Smooth muscle cell (in vitro differentiated cells): ENCODE results near the gene MTF1. TPM values are rescaled to one million over a fixed set of nuclear protein-coding genes. Genes with fewer than 3 reads are reported as not detected.
A peak's percentile ranks its signal among the peaks of the same experiment; 100 is the strongest.

ENCODE experiments used
- DNase-seq: peaks from one replicate; lab custom pipeline; 2025; ENCODE audit not compliant: unreplicated experiment; lab: John Stamatoyannopoulos, UW
- H2AFZ ChIP-seq: fragments of 200-600 bp; sonication (generic); 2 replicates; pipeline ENCODE4 v1.6.0; 2016; ENCODE audit warnings: antibody characterized with exemption, low read depth, mild to moderate bottlenecking
- H3F3A ChIP-seq: fragments of 200-600 bp; sonication (generic); 2 replicates; pipeline ENCODE4 v1.6.0; 2017; ENCODE audit warnings: antibody characterized with exemption, low read depth
- H3K27ac ChIP-seq: fragments of 200-600 bp; sonication (generic); 2 replicates; pipeline ENCODE4 v1.5.1; 2016; ENCODE audit warnings: low read depth, mild to moderate bottlenecking
- H3K27me3 ChIP-seq: fragments of 200-600 bp; sonication (generic); 2 replicates; pipeline ENCODE4 v1.6.1; 2016; ENCODE audit warnings: low read depth, mild to moderate bottlenecking
- H3K36me3 ChIP-seq: fragments of 200-600 bp; sonication (generic); 2 replicates; pipeline ENCODE4 v1.5.1; 2016; ENCODE audit warnings: low read depth
- H3K4me1 ChIP-seq: fragments of 200-600 bp; sonication (generic); 2 replicates; pipeline ENCODE4 v1.5.1; 2016; ENCODE audit warnings: low read depth
- H3K4me2 ChIP-seq: fragments of 200-600 bp; sonication (generic); 2 replicates; pipeline ENCODE4 v1.6.0; 2016; ENCODE audit warnings: mild to moderate bottlenecking
- H3K4me3 ChIP-seq: fragments of 200-600 bp; sonication (generic); 2 replicates; pipeline ENCODE4 v1.5.1; 2016; ENCODE audit warnings: mild to moderate bottlenecking
- H3K79me2 ChIP-seq: fragments of 200-600 bp; sonication (generic); 2 replicates; pipeline ENCODE4 v1.6.0; 2016; ENCODE audit warnings: low read depth, mild to moderate bottlenecking
- H3K9ac ChIP-seq: fragments of 200-600 bp; sonication (generic); 2 replicates; pipeline ENCODE4 v1.6.0; 2016; ENCODE audit warnings: low read depth
- H3K9me3 ChIP-seq: fragments of 200-600 bp; sonication (generic); replicated peaks from 2 replicates; pipeline ENCODE4 v1.5.1; 2016; ENCODE audit warnings: low read depth
- H4K20me1 ChIP-seq: fragments of 200-600 bp; sonication (generic); 2 replicates; pipeline ENCODE4 v1.6.0; 2016; ENCODE audit warnings: low read depth
- CTCF ChIP-seq: fragments of 200-600 bp; sonication (generic); IDR thresholded peaks from 2 replicates; pipeline ENCODE4 v1.5.1; 2017; ENCODE audit warnings: borderline replicate concordance, mild to moderate bottlenecking, antibody characterized with exemption; ENCODE audit not compliant: insufficient read depth, poor library complexity, severe bottlenecking
- WGBS: methylation state at CpG from one replicate; pipeline ENCODE4 v1.1.7; 2016; ENCODE audit warnings: low lambda C conversion rate; 5-methylcytosine and 5-hydroxymethylcytosine counted together
- polyA plus RNA-seq: library from polyadenylated mRNA; unstranded; fragments of >200 nt; fragmentation: Nextera tagmentation; extraction: Ambion mirVana; gene quantifications from 2 replicates; pipeline ENCODE4 v1.2.1, GENCODE V29; 2016
- total RNA-seq: library from RNA; depleted of rRNA; stranded (reverse); fragments of >200 nt; gene quantifications from 2 replicates; pipeline ENCODE4 v1.2.3, GENCODE V29; 2014

The MTF1 gene
- total and polyA plus RNA-seq, 2 experiments from 2014 or later = 6.8 to 25.9 TPM

- Histone ChIP-seq H3F3A (peaks cover 28% of the 10 kb centered on the region), H3K36me3 (peaks cover 11% of the 10 kb centered on the region), H3K4me2 (peak overlapping the region; percentile 97), H3K9ac (peak overlapping the region; percentile 87), H3K9me3 (no peaks in the 10 kb centered on the region), H4K20me1 (peaks cover 46% of the 10 kb centered on the region), H3K4me1 (peaks cover 15% of the 10 kb centered on the region), H3K4me3 (peak overlapping the region; percentile 80), H2AFZ (no peak overlapping the region), H3K79me2 (peaks cover 25% of the 10 kb centered on the region), H3K27ac (peak overlapping the region; percentile 80), H3K27me3 (no peaks in the 10 kb centered on the region)
- no peak for DNase-seq
- WGBS = 17% methylated on average over 9 of the region's 9 CpGs
- TF ChIP-seq CTCF = no peak
These were observed 52.2 kb downstream of the MTF1 start for GRCh38 chr1:37807220-37807554.

GRCh38 chr1:37802439-37802838 lies 57.0 kb downstream of the MTF1 start:
- no peak for TF ChIP-seq CTCF
- Histone ChIP-seq H3K27me3 (no peaks in the 10 kb centered on the region), H4K20me1 (peaks cover 41% of the 10 kb centered on the region), H3K4me2 (no peak overlapping the region), H3K9me3 (no peaks in the 10 kb centered on the region), H2AFZ (no peak overlapping the region), H3K27ac (no peak overlapping the region), H3K36me3 (peaks cover 11% of the 10 kb centered on the region), H3K4me3 (no peak overlapping the region), H3K4me1 (peaks cover 8% of the 10 kb centered on the region), H3F3A (peaks cover 24% of the 10 kb centered on the region), H3K79me2 (peaks cover 18% of the 10 kb centered on the region), H3K9ac (no peak overlapping the region)
- no peak for DNase-seq
- 88% methylated on average over 1 of the region's 1 CpG for WGBS

GRCh38 chr1:37797750-37798345 lies 61.5 kb downstream of the MTF1 start:
- no peaks in the 10 kb centered on the region for H3K79me2 ChIP-seq
- peaks cover 3% of the 10 kb centered on the region for H3K4me1 ChIP-seq
- WGBS = 71% methylated on average over 3 of the region's 3 CpGs

More at GRCh38 chr1:37797750-37798345, 61.5 kb downstream of the MTF1 start:
- H3K9me3 ChIP-seq = no peaks in the 10 kb centered on the region
- no peaks in the 10 kb centered on the region for H3K36me3 ChIP-seq
- H3F3A ChIP-seq = peaks cover 11% of the 10 kb centered on the region
- no peak overlapping the region for H2AFZ ChIP-seq
- no peak overlapping the region for H3K27ac ChIP-seq
- no peaks in the 10 kb centered on the region for H4K20me1 ChIP-seq
- H3K9ac ChIP-seq = no peak overlapping the region
- no peak for TF ChIP-seq CTCF
- H3K27me3 ChIP-seq = peaks cover 18% of the 10 kb centered on the region
- H3K4me2 ChIP-seq = no peak overlapping the region
- DNase-seq = no peak
- H3K4me3 ChIP-seq = no peak overlapping the region
